ENCODE data around the gene YKT6.
"Not testable (repeated sequence)": the region's sequence is repeated elsewhere in the genome, so short reads cannot be mapped to it uniquely, and the experiment has no call there.

The YKT6 gene

GRCh38 chr7:44172803-44173424, 27.9 kb upstream of the YKT6 start:
- no peak for DNase-seq

GRCh38 chr7:44173911-44174693, 26.7 kb upstream of the YKT6 start:
- DNase-seq: no peak

- not testable (repeated sequence) for DNase-seq
Measured at GRCh38 chr7:44174694-44174948, 26.2 kb upstream of the YKT6 start.

GRCh38 chr7:44175730-44176129, 25.0 kb upstream of the YKT6 start:
- DNase-seq: no peak

GRCh38 chr7:44176486-44176885, 24.3 kb upstream of the YKT6 start:
- DNase-seq: no peak

GRCh38 chr7:44177570-44178131, 23.1 kb upstream of the YKT6 start:
- DNase-seq: no peak

- no peak for DNase-seq
Measured at GRCh38 chr7:44180631-44181030, 20.1 kb upstream of the YKT6 start.

GRCh38 chr7:44182827-44183226, 18.0 kb upstream of the YKT6 start:
- no peak for DNase-seq

GRCh38 chr7:44183386-44183785, 17.4 kb upstream of the YKT6 start:
- DNase-seq: no peak

GRCh38 chr7:44184206-44184872, 16.4 kb upstream of the YKT6 start:
- no peak for DNase-seq

- DNase-seq: no peak
Measured at GRCh38 chr7:44184873-44185446, 15.8 kb upstream of the YKT6 start.

GRCh38 chr7:44185729-44186128, 15.0 kb upstream of the YKT6 start:
- DNase-seq: no peak

GRCh38 chr7:44186736-44187135, 14.0 kb upstream of the YKT6 start:
- DNase-seq: no peak

GRCh38 chr7:44187636-44188416, 13.0 kb upstream of the YKT6 start:
- no peak for DNase-seq

- DNase-seq: no peak
Measured at GRCh38 chr7:44188480-44189225, 12.1 kb upstream of the YKT6 start.

- DNase-seq: no peak
Measured at GRCh38 chr7:44189286-44189992, 11.3 kb upstream of the YKT6 start, which contains the start of gene GCK. Gene GCK (minus strand): TSS chr7:44189439. CDS start chr7:44188953, 486 bp downstream.

GRCh38 chr7:44189993-44190872, 10.5 kb upstream of the YKT6 start:
- DNase-seq: no peak

- no peak for DNase-seq
Measured at GRCh38 chr7:44191171-44191570, 9.6 kb upstream of the YKT6 start.

GRCh38 chr7:44193011-44193802, 7.6 kb upstream of the YKT6 start:
- DNase-seq: no peak

All from activated effector memory CD4-positive, alpha-beta T cell treated with anti-CD3 and anti-CD28 coated beads, Interleukin-2, amount 50 U/mL, for 16 hours (primary cell).